HepG2 (cell line): ENCODE data around the gene CA4. TPM values are rescaled to one million over a fixed set of nuclear protein-coding genes. Genes with fewer than 3 reads are reported as not detected.
A peak's percentile ranks its signal among the peaks of the same experiment; 100 is the strongest.

Experiments used
- ARID5B ChIP-seq: IDR thresholded peaks from 2 replicates; pipeline ENCODE4 v1.4.0; 2020; ENCODE audit warnings: mild to moderate bottlenecking, missing genetic modification reagents
- CENPT ChIP-seq: sonication (generic); formaldehyde crosslinking; IDR thresholded peaks from 2 replicates; pipeline ENCODE4 v1.8.0; 2022; ENCODE audit warnings: low read depth, mild to moderate bottlenecking, moderate library complexity, missing genetic modification reagents
- CREBL2 ChIP-seq: sonication (generic); formaldehyde crosslinking; IDR thresholded peaks from 2 replicates; pipeline ENCODE4 v1.8.1; 2023; ENCODE audit warnings: missing genetic modification reagents, mild to moderate bottlenecking, borderline replicate concordance
- CREM ChIP-seq, 2 experiments: sonication (generic) in 1 of 2; formaldehyde crosslinking in 1 of 2; IDR thresholded peaks; 2 replicates each; pipeline versions ENCODE4 v1.4.0 to v1.6.1; 2016 to 2020; ENCODE audit warnings: antibody characterized with exemption in 1 of 2, mild to moderate bottlenecking in 1 of 2, missing genetic modification reagents in 1 of 2
- HNF1B ChIP-seq: sonication (generic); formaldehyde crosslinking; IDR thresholded peaks from 2 replicates; pipeline ENCODE4 v1.5.1; 2020; ENCODE audit warnings: mild to moderate bottlenecking, moderate library complexity, missing genetic modification reagents
- KAT2B ChIP-seq: fragments of 150-350 bp; IDR thresholded peaks from 2 replicates; pipeline ENCODE4 v1.6.1; 2014; ENCODE audit warnings: low read depth, low read length, borderline replicate concordance
- PCBP2 ChIP-seq: fragments of 200-400 bp; formaldehyde crosslinking; optimal IDR thresholded peaks from 2 replicates; pipeline ENCODE3; 2018; ENCODE audit warnings: low read length, low read depth; ENCODE audit not compliant: poor library complexity, severe bottlenecking
- RARA ChIP-seq: IDR thresholded peaks from 2 replicates; pipeline ENCODE4 v1.6.1; 2016; ENCODE audit warnings: missing genetic modification reagents, missing compliant biosample characterization
- TFDP1 ChIP-seq: IDR thresholded peaks from 2 replicates; pipeline ENCODE4 v1.6.1; 2016; ENCODE audit warnings: missing compliant biosample characterization, missing genetic modification reagents, borderline replicate concordance
- ZBTB33 ChIP-seq: sonication (generic); formaldehyde crosslinking; IDR thresholded peaks from 2 replicates; pipeline ENCODE4 v1.4.0; 2020; ENCODE audit warnings: missing genetic modification reagents
- ZBTB7B ChIP-seq: sonication (generic); formaldehyde crosslinking; IDR thresholded peaks from 2 replicates; pipeline ENCODE4 v1.4.0; 2020; ENCODE audit warnings: missing genetic modification reagents
- ZNF136 ChIP-seq: sonication (generic); formaldehyde crosslinking; IDR thresholded peaks from 2 replicates; pipeline ENCODE4 v1.8.1; 2022; ENCODE audit warnings: low read depth, mild to moderate bottlenecking, moderate library complexity, missing genetic modification reagents
- ZNF207 ChIP-seq: fragments of 450-650 bp; IDR thresholded peaks from 2 replicates; pipeline ENCODE4 v1.6.1; 2016; ENCODE audit warnings: antibody characterized with exemption, borderline replicate concordance
- ZNF225 ChIP-seq: sonication (generic); formaldehyde crosslinking; IDR thresholded peaks from 2 replicates; pipeline ENCODE4 v1.4.0; 2020; ENCODE audit warnings: mild to moderate bottlenecking, missing genetic modification reagents
- ZNF512 ChIP-seq: sonication (generic); formaldehyde crosslinking; IDR thresholded peaks from 2 replicates; pipeline ENCODE4 v1.4.0; 2020; ENCODE audit warnings: mild to moderate bottlenecking, missing genetic modification reagents
- ZNF569 ChIP-seq: sonication (generic); formaldehyde crosslinking; IDR thresholded peaks from 2 replicates; pipeline ENCODE4 v1.5.0; 2020; ENCODE audit warnings: mild to moderate bottlenecking, missing genetic modification reagents, moderate library complexity, borderline replicate concordance
- polyA plus RNA-seq, 8 experiments: library from polyadenylated mRNA; depleted of rRNA in 3 of 8; stranded (reverse) in 7 of 8; unstranded in 1 of 8; fragments of >200 nt; fragmentation: Illumina TruSeq in 4 of 8; extraction: Trizol in 4 of 8; gene quantifications; 2 replicates each; pipeline versions ENCODE4 v1.2.1 to v1.2.3, GENCODE V29; 2011 to 2016; ENCODE audit warnings: low read depth in 4 of 8, missing spikeins in 1 of 8, mixed read lengths in 1 of 8; ENCODE audit not compliant: insufficient read depth in 1 of 8
- total RNA-seq, 5 experiments: library from RNA; depleted of rRNA; stranded (reverse); fragments of >200 nt; fragmentation: Illumina TruSeq; extraction: Trizol; gene quantifications; 2 replicates each; pipeline ENCODE4 v1.2.3, GENCODE V29; 2016; ENCODE audit warnings: low read depth in 1 of 5

Gene CA4
- total and polyA plus RNA-seq, 2 of the 13 experiments (the other 11 are each of a cell fraction or from before 2014, with no cell fraction given): not detected

- TF ChIP-seq ZNF512 (peak; percentile 58; the same call in 1 of the 2 replicates), ARID5B (CRISPR knock-in tag) (0 out of 2 replicates have a peak, but pooled peaks have one; percentile 27), ZNF136 (CRISPR knock-in tag) (peak; percentile 26; the same call in 1 of the 2 replicates), CENPT (CRISPR knock-in tag) (no peak), ZNF569 (CRISPR knock-in tag) (no peak), TFDP1 (CRISPR knock-in tag) (peak; percentile 97), KAT2B (no peak), ZNF207 (no peak), CREBL2 (CRISPR knock-in tag) (peak; percentile 87; the same call in 1 of the 2 replicates), ZNF225 (peak; percentile 66; the same call in 1 of the 2 replicates), RARA (0 out of 2 replicates have a peak, but pooled peaks have one; percentile 24), ZBTB7B (0 out of 2 replicates have a peak, but pooled peaks have one; percentile 45), ZBTB33 (CRISPR knock-in tag) (no peak), CREM (IDR thresholded peaks at IDR 0.05) (peak; percentile 42), CREM (CRISPR knock-in tag; IDR thresholded peaks at IDR 0.05) (no peak), HNF1B (peak; percentile 66; the same call in 1 of the 2 replicates), PCBP2 (no peak)
These were observed 14.4 kb upstream of the CA4 start (continued) for GRCh38 chr17:60135151-60135950.
